Gastrocnemius medialis (tissue), 4 donors: ENCODE measurements around the gene C1D.

Experiments used
- CTCF ChIP-seq, 5 experiments: fragments of 450-650 bp in 3 of 5; fragments of 200-600 bp in 2 of 5; sonication (generic) in 2 of 5; IDR thresholded peaks in 4 of 5; conservative IDR thresholded peaks in 1 of 5; 1 replicate in 4 of 5; 2 replicates in 1 of 5; pipeline ENCODE4 v1.5.1; 2016 to 2019; ENCODE audit warnings: antibody characterized with exemption in 5 of 5, mild to moderate bottlenecking in 3 of 5, moderate library complexity in 3 of 5
- POLR2A ChIP-seq, 2 donors: fragments of 450-650 bp; IDR thresholded peaks; one replicate each; pipeline ENCODE4 v1.6.1; 2017; ENCODE audit warnings: antibody characterized with exemption in 2 of 2, mild to moderate bottlenecking in 2 of 2, moderate library complexity in 2 of 2

GRCh38 chr2:68057658-68058396, 5.0 kb downstream of the C1D start:
- no peak for TF ChIP-seq CTCF (IDR thresholded peaks at IDR 0.05 in 4 of 5, conservative IDR thresholded peaks at IDR 0.05 in 1 of 5)
- TF ChIP-seq POLR2A (IDR thresholded peaks at IDR 0.05): no peak
